H1 (cell line): ENCODE results near the gene CHST11. TPM values are rescaled to one million over a fixed set of nuclear protein-coding genes. Genes with fewer than 3 reads are reported as not detected.

Source experiments
- ATF3 ChIP-seq: IDR thresholded peaks from 2 replicates; pipeline ENCODE4 v1.6.1; 2011; ENCODE audit warnings: low read depth, mild to moderate bottlenecking, low read length; ENCODE audit not compliant: insufficient read depth
- BACH1 ChIP-seq: IDR thresholded peaks from 2 replicates; pipeline ENCODE4 v1.6.1; 2012; ENCODE audit warnings: low read length, improper control_type of control experiment
- CHD7 ChIP-seq: fragments of 300-600 bp; sonication (generic); IDR thresholded peaks from 2 replicates; pipeline ENCODE4 v1.7.1; 2012; ENCODE audit warnings: low read length, moderate library complexity, mild to moderate bottlenecking, inconsistent platforms; ENCODE audit not compliant: insufficient replicate concordance
- JUND ChIP-seq: IDR thresholded peaks from 2 replicates; pipeline ENCODE4 v1.6.1; 2011; ENCODE audit warnings: mild to moderate bottlenecking, improper control_type of control experiment, low read length
- KDM4A ChIP-seq: IDR thresholded peaks from one replicate; pipeline ENCODE4 v1.7.1; 2012; ENCODE audit warnings: low read depth, mild to moderate bottlenecking, moderate library complexity, low read length, inconsistent platforms; ENCODE audit not compliant: severe bottlenecking
- SIX5 ChIP-seq: IDR thresholded peaks from 2 replicates; pipeline ENCODE4 v1.6.1; 2011; ENCODE audit warnings: mild to moderate bottlenecking, low read depth, low read length
- TAF1 ChIP-seq: IDR thresholded peaks from 2 replicates; pipeline ENCODE4 v1.6.1; 2011; ENCODE audit warnings: mild to moderate bottlenecking, low read depth, low read length
- YY1 ChIP-seq: IDR thresholded peaks from 2 replicates; pipeline ENCODE4 v1.6.1; 2011; ENCODE audit warnings: low read depth, mild to moderate bottlenecking, low read length
- polyA plus RNA-seq, 7 experiments: library from polyadenylated mRNA; depleted of rRNA in 3 of 7; stranded (reverse) in 5 of 7; unstranded in 2 of 7; fragments of >200 nt in 5 of 7; fragments of 200-250 nt in 2 of 7; gene quantifications; 1 replicate in 5 of 7; 2 replicates in 1 of 7; 4 replicates in 1 of 7; pipeline versions ENCODE4 v1.2.1 to v1.2.3, GENCODE V29; 2011 to 2013; ENCODE audit warnings: missing spikeins in 2 of 7, mixed read lengths in 2 of 7
- total RNA-seq: library from RNA; stranded (reverse); fragmentation: NEBNext Ultra II Directional; extraction: Animal tissue kit (Norgen Biotek cat#: 25700); gene quantifications from 2 replicates; pipeline ENCODE4 v1.2.1, GENCODE V29; 2021

Gene CHST11
- total and polyA plus RNA-seq, 2 of the 8 experiments (the other 6 are each of a cell fraction or from before 2014, with no cell fraction given) = 14.4 to 20.8 TPM

GRCh38 chr12:104568487-104568868, 111.7 kb downstream of the CHST11 start (continued):
- TF ChIP-seq CHD7 (no peak), BACH1 (no peak), SIX5 (no peak), JUND (no peak), TAF1 (no peak), KDM4A (no peak), ATF3 (no peak), YY1 (no peak)
